ENCODE data around the gene SNUPN.

SNUPN gene

DNA sequence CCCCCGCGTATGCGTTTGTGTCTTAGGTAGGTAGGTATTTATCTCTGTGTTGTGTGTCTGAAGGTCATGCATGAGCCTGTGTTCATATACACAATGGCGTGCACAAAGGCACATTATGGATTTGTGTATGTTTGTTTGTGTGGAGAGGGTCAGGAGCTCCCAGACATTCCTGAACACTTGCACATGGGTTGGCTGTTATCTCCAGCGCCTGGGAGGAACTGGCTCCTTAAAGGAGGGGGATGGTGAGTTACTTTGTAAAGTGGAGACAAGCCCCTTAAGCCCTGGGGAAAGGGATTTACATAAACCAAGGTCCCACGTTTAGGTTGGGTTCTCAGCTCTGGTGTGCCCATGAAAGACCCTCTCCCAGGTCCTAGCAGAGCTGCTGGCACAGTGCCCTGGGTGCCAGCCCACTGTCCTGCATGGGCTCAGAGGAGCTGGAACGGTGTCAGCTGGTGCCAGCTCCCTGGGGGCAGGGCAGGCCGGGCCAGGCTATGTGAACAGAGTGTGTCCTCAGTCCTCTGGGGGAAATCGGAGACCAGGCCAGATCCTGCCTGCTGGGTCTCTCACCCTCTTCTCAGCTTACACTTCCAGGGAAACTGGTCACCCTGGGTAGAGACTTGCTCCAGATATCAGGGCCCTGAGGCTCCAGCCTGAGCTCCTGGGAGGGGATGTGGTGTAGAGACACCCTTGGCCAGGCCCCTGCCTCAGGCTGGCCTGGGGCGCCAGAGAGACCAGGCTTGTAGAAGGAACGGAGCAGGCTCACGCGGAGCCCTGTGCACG, 47.3 kb upstream of the SNUPN start:
- Histone ChIP-seq H3K27me3 (replicated peaks; ENCODE audit: insufficient read depth, low read length) (no peaks in the 10 kb centered on the region; the same call in 1 of the 2 replicates), H3K9ac (ENCODE audit: low read length) (no peak overlapping the region), H3K4me3 (ENCODE audit: low read length) (no peak overlapping the region), H3K9me3 (replicated peaks; ENCODE audit: insufficient read depth, low read length) (no peaks in the 10 kb centered on the region), H3K27ac (ENCODE audit: low read length) (no peak overlapping the region), H3K79me2 (ENCODE audit: low read length) (no peaks in the 10 kb centered on the region), H4K20me1 (ENCODE audit: insufficient read depth, low read length) (no peaks in the 10 kb centered on the region), H3F3A (ENCODE audit: insufficient read depth, low read length) (no peaks in the 10 kb centered on the region), H3K36me3 (replicated peaks; ENCODE audit: insufficient read depth, low read length) (no peaks in the 10 kb centered on the region), H3K9me2 (replicated peaks; ENCODE audit: insufficient read depth, low read length) (no peaks in the 10 kb centered on the region), H3K4me1 (ENCODE audit: low read length) (no peaks in the 10 kb centered on the region), H3K4me2 (ENCODE audit: low read depth, low read length) (no peak overlapping the region), H2AFZ (ENCODE audit: low read length) (no peak overlapping the region)
- no peak for TF ChIP-seq EZH2phosphoT487 (IDR thresholded peaks at IDR 0.05; ENCODE audit: low read length)
- DNase-seq: no peak

- Histone ChIP-seq H2AFZ (ENCODE audit: low read length) (no peak overlapping the region), H3K9me2 (replicated peaks; ENCODE audit: insufficient read depth, low read length) (no peaks in the 10 kb centered on the region), H3K4me2 (ENCODE audit: low read depth, low read length) (no peak overlapping the region), H3F3A (ENCODE audit: insufficient read depth, low read length) (no peaks in the 10 kb centered on the region), H3K9ac (ENCODE audit: low read length) (no peak overlapping the region), H3K4me1 (ENCODE audit: low read length) (no peaks in the 10 kb centered on the region), H3K4me3 (ENCODE audit: low read length) (no peak overlapping the region), H3K36me3 (replicated peaks; ENCODE audit: insufficient read depth, low read length) (no peaks in the 10 kb centered on the region), H3K9me3 (replicated peaks; ENCODE audit: insufficient read depth, low read length) (no peaks in the 10 kb centered on the region), H3K27me3 (replicated peaks; ENCODE audit: insufficient read depth, low read length) (no peaks in the 10 kb centered on the region; the same call in 1 of the 2 replicates), H3K79me2 (ENCODE audit: low read length) (no peaks in the 10 kb centered on the region), H3K27ac (ENCODE audit: low read length) (no peak overlapping the region), H4K20me1 (ENCODE audit: insufficient read depth, low read length) (no peaks in the 10 kb centered on the region)
- TF ChIP-seq EZH2 (optimal IDR thresholded peaks at IDR 0.05; ENCODE audit: low read depth, low read length): no peak
- no peak for TF ChIP-seq CTCF (IDR thresholded peaks at IDR 0.05; ENCODE audit: low read length)
- no peak for TF ChIP-seq EZH2phosphoT487 (IDR thresholded peaks at IDR 0.05; ENCODE audit: low read length)
- DNase-seq: no peak
Measured at GRCh38 chr15:75671730-75672602, 46.4 kb upstream of the SNUPN start.

DNA sequence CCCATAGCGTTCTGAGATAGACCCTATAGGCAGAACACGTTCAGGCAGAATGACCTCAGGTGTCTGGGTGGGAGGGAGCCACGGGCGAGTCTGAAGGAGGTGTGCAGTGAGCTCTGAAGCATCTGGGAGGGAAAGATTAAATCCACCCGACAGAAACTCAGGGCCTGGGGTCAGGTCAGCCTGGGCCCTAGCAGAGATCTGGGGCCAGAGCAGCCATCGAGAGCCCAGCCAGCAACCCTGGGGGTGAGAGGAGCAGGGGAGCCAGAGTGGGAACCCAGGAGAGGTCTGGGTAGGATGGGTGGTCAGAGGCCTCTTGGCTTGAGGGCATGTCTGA, 44.3 kb upstream of the SNUPN start:
- Histone ChIP-seq H3K36me3 (replicated peaks; ENCODE audit: insufficient read depth, low read length) (no peaks in the 10 kb centered on the region), H3K79me2 (ENCODE audit: low read length) (no peaks in the 10 kb centered on the region), H3K4me1 (ENCODE audit: low read length) (no peaks in the 10 kb centered on the region), H3K27me3 (replicated peaks; ENCODE audit: insufficient read depth, low read length) (peaks cover 2% of the 10 kb centered on the region; the same call in 1 of the 2 replicates), H3K4me2 (ENCODE audit: low read depth, low read length) (no peak overlapping the region), H3K9ac (ENCODE audit: low read length) (no peak overlapping the region), H3K27ac (ENCODE audit: low read length) (no peak overlapping the region), H2AFZ (ENCODE audit: low read length) (no peak overlapping the region), H3K4me3 (ENCODE audit: low read length) (no peak overlapping the region), H3K9me3 (replicated peaks; ENCODE audit: insufficient read depth, low read length) (no peaks in the 10 kb centered on the region), H3K9me2 (replicated peaks; ENCODE audit: insufficient read depth, low read length) (no peaks in the 10 kb centered on the region), H3F3A (ENCODE audit: insufficient read depth, low read length) (no peaks in the 10 kb centered on the region), H4K20me1 (ENCODE audit: insufficient read depth, low read length) (no peaks in the 10 kb centered on the region)
- no peak for TF ChIP-seq EZH2 (optimal IDR thresholded peaks at IDR 0.05; ENCODE audit: low read depth, low read length)
- no peak for TF ChIP-seq CTCF (IDR thresholded peaks at IDR 0.05; ENCODE audit: low read length)
- no peak for TF ChIP-seq EZH2phosphoT487 (IDR thresholded peaks at IDR 0.05; ENCODE audit: low read length)
- DNase-seq: no peak
